HepG2 (cell line): ENCODE results near the gene PDCD11. TPM values are rescaled to one million over a fixed set of nuclear protein-coding genes. Genes with fewer than 3 reads are reported as not detected.

Experiments
- ATAC-seq: fragments of 200-7000 bp; cut with Tn5 transposase; 3 replicates; pipeline ENCODE4 v1.9.1; 2020; ENCODE audit warnings: mild to moderate bottlenecking, moderate library complexity
- BruUV-seq: library from RNA; stranded (reverse); fragments of 400-500 nt; replicated peaks from 2 replicates; lab custom pipeline; 2021; lab: Mats Ljungman, UMichigan
- CTCF ChIA-PET: fragments of 300-600 bp; formaldehyde crosslinking; extraction: SDS; loops from one replicate; lab custom pipeline; 2021; ENCODE audit warnings: low total read pairs, inconsistent platforms, low intra/inter-chr PET ratio; lab: Yijun Ruan, JAX
- POLR2A ChIA-PET: fragments of 350-600 bp; sonication (Branson Sonifier 250); formaldehyde crosslinking; loops from one replicate; lab custom pipeline; 2020; ENCODE audit warnings: antibody characterized with exemption, inconsistent platforms; lab: Yijun Ruan, JAX
- DNase-seq: peaks from one replicate; pipeline ENCODE4 v3.0.0-alpha.2; 2015; ENCODE audit warnings: low spot score
- FAIRE-seq: peaks from 3 replicates; lab custom pipeline; 2011; peaks lifted over from hg19 to GRCh38; lab: Jason Lieb, UNC
- H2AFZ ChIP-seq: one replicate; pipeline ENCODE4 v1.6.1; 2011; ENCODE audit warnings: low read length, inconsistent platforms
- H3K27ac ChIP-seq: fragments of 300-600 bp; 3 replicates; pipeline ENCODE4 v1.8.0; 2011; ENCODE audit warnings: mixed run types, mild to moderate bottlenecking, mixed read lengths, low read length, inconsistent platforms; ENCODE audit not compliant: insufficient read depth; ENCODE audit errors: extremely low read length
- H3K27me3 ChIP-seq, 2 experiments: fragments of 200-600 bp in 1 of 2; 2 replicates in 1 of 2; 3 replicates in 1 of 2; pipeline versions ENCODE4 v1.6.0 to v1.8.0; 2011; ENCODE audit warnings: low read length in 2 of 2, mild to moderate bottlenecking in 2 of 2, moderate library complexity in 2 of 2, inconsistent platforms in 1 of 2; ENCODE audit not compliant: insufficient read depth in 2 of 2, control insufficient read depth in 1 of 2
- H3K36me3 ChIP-seq, 2 experiments: fragments of 200-600 bp in 1 of 2; replicated peaks in 1 of 2; 2 replicates in 1 of 2; 3 replicates in 1 of 2; pipeline versions ENCODE4 v1.5.1 to v1.8.0; 2011; ENCODE audit warnings: low read length in 2 of 2, inconsistent platforms in 1 of 2; ENCODE audit not compliant: insufficient read depth in 2 of 2, control insufficient read depth in 1 of 2
- H3K4me1 ChIP-seq: 2 replicates; pipeline ENCODE4 v1.5.1; 2012; ENCODE audit warnings: low read length, inconsistent platforms; ENCODE audit not compliant: insufficient read depth
- H3K4me2 ChIP-seq: 2 replicates; pipeline ENCODE4 v1.6.0; 2011; ENCODE audit warnings: low read depth, low read length, inconsistent platforms
- H3K4me3 ChIP-seq, 3 experiments: fragments of 200-600 bp in 1 of 3; sonication (generic), shearing (Covaris generic) in 1 of 3; replicated peaks in 1 of 3; 2 replicates each; pipeline ENCODE4 v1.5.1; 2011 to 2016; ENCODE audit warnings: low read length in 3 of 3, inconsistent platforms in 2 of 3, low read depth in 2 of 3, mild to moderate bottlenecking in 2 of 3, control low read depth in 1 of 3, mixed read lengths in 1 of 3; ENCODE audit not compliant: insufficient read depth in 1 of 3
- H3K79me2 ChIP-seq: one replicate; pipeline ENCODE4 v1.6.1; 2011; ENCODE audit warnings: low read length, inconsistent platforms; ENCODE audit not compliant: insufficient read depth
- H3K9ac ChIP-seq: 2 replicates; pipeline ENCODE4 v1.6.0; 2011; ENCODE audit warnings: mild to moderate bottlenecking, low read depth, low read length, inconsistent platforms; ENCODE audit not compliant: insufficient read depth
- H3K9me3 ChIP-seq: 2 replicates; pipeline ENCODE4 v1.5.1; 2012; ENCODE audit warnings: mild to moderate bottlenecking, low read length
- H4K20me1 ChIP-seq: 2 replicates; pipeline ENCODE4 v1.6.0; 2011; ENCODE audit warnings: inconsistent platforms, mild to moderate bottlenecking, low read length, moderate library complexity; ENCODE audit not compliant: insufficient read depth
- EEA1 ChIP-seq: sonication (generic); formaldehyde crosslinking; IDR thresholded peaks from 2 replicates; pipeline ENCODE4 v1.5.1; 2020; ENCODE audit warnings: mild to moderate bottlenecking, missing genetic modification reagents, borderline replicate concordance
- EZH2 ChIP-seq: conservative IDR thresholded peaks from 2 replicates; pipeline ENCODE4 v1.6.1; 2012; ENCODE audit warnings: mild to moderate bottlenecking, low read depth, low read length, moderate library complexity
- PHF21A ChIP-seq: sonication (generic); formaldehyde crosslinking; IDR thresholded peaks from 2 replicates; pipeline ENCODE4 v1.5.0; 2020; ENCODE audit warnings: mild to moderate bottlenecking, missing genetic modification reagents
- SIX1 ChIP-seq: sonication (generic); formaldehyde crosslinking; IDR thresholded peaks from 2 replicates; pipeline ENCODE4 v1.4.0; 2020; ENCODE audit warnings: missing genetic modification reagents, borderline replicate concordance
- ZBTB8A ChIP-seq: sonication (generic); formaldehyde crosslinking; IDR thresholded peaks from 2 replicates; pipeline ENCODE4 v1.4.0; 2020; ENCODE audit warnings: mild to moderate bottlenecking, low read depth, missing genetic modification reagents, borderline replicate concordance
- ZNF616 ChIP-seq: sonication (generic); formaldehyde crosslinking; IDR thresholded peaks from 2 replicates; pipeline ENCODE4 v1.5.0; 2020; ENCODE audit warnings: low read depth, mild to moderate bottlenecking, missing genetic modification reagents
- ZNF629 ChIP-seq: sonication (generic); formaldehyde crosslinking; conservative IDR thresholded peaks from 2 replicates; pipeline ENCODE4 v1.5.0; 2020; ENCODE audit warnings: missing genetic modification reagents
- ZNF660 ChIP-seq: sonication (generic); formaldehyde crosslinking; IDR thresholded peaks from 2 replicates; pipeline ENCODE4 v1.5.1; 2020; ENCODE audit warnings: mild to moderate bottlenecking, low read depth, missing genetic modification reagents, borderline replicate concordance
- WGBS: methylation state at CpG from one replicate; pipeline ENCODE4 v1.1.6; 2017; ENCODE audit warnings: low lambda C conversion rate; 5-methylcytosine and 5-hydroxymethylcytosine counted together
- in situ Hi-C: cut with HindIII; loops from 2 replicates; pipeline ENCODE4 v1.10.0; 2017; ENCODE audit warnings: low pct_unique_long_range_greater_than_20kb; ENCODE audit not compliant: extremely low pct_ligation_motif_present
- intact Hi-C: fragments of 100-400 bp; cut with micrococcal nuclease; formaldehyde crosslinking; loops from one replicate; pipeline ENCODE4 v1.10.0; 2022; ENCODE audit not compliant: unreplicated experiment
- polyA plus RNA-seq, 8 experiments: library from polyadenylated mRNA; depleted of rRNA in 3 of 8; stranded (reverse) in 7 of 8; unstranded in 1 of 8; fragments of >200 nt; fragmentation: Illumina TruSeq in 4 of 8; extraction: Trizol in 4 of 8; gene quantifications; 2 replicates each; pipeline versions ENCODE4 v1.2.1 to v1.2.3, GENCODE V29; 2011 to 2016; ENCODE audit warnings: low read depth in 4 of 8, missing spikeins in 1 of 8, mixed read lengths in 1 of 8; ENCODE audit not compliant: insufficient read depth in 1 of 8
- total RNA-seq, 5 experiments: library from RNA; depleted of rRNA; stranded (reverse); fragments of >200 nt; fragmentation: Illumina TruSeq; extraction: Trizol; gene quantifications; 2 replicates each; pipeline ENCODE4 v1.2.3, GENCODE V29; 2016; ENCODE audit warnings: low read depth in 1 of 5

Gene PDCD11
- total and polyA plus RNA-seq, 2 of the 13 experiments (the other 11 are each of a cell fraction or from before 2014, with no cell fraction given) = 12.8 to 52.8 TPM

GRCh38 chr10:103493916-103494877 is 97.8 kb downstream of the PDCD11 start:
- Histone ChIP-seq H2AFZ (no peak overlapping the region), H3K9me3 (no peaks in the 10 kb centered on the region), H3K79me2 (no peaks in the 10 kb centered on the region), H4K20me1 (no peaks in the 10 kb centered on the region), H3K27me3 (peaks cover 6 to 80% of the 10 kb centered on the region in 2 experiments; a peak in 3 of 5 replicates), H3K4me3 (peak overlapping the region in 2 of 3 experiments; percentile 11 to 52; a peak in 3 of 6 replicates), H3K27ac (no peak overlapping the region)
- ChIA-PET CTCF (no interaction called here), POLR2A (no interaction called here)
- BruUV-seq = no TSS peak
- peak; percentile 10 for ATAC-seq
- TF ChIP-seq EZH2 = peak; percentile 85; the same call in 1 of the 2 replicates
- TF ChIP-seq ZNF616 (CRISPR knock-in tag) = no peak
- TF ChIP-seq, all 625 proteins: peak for 1
- WGBS = 15% methylated on average over 14 of the region's 92 CpGs
- DNase-seq = no peak
- no peak for FAIRE-seq
- Histone ChIP-seq H3K9ac (no peak overlapping the region), H3K36me3 (no peaks in the 10 kb centered on the region), H3K4me1 (no peaks in the 10 kb centered on the region), H3K4me2 (peak overlapping the region; percentile 45)
- in situ Hi-C loops (no loop called here), intact Hi-C loops (no loop called here)

- no peaks in the 10 kb centered on the region for H3K4me1 ChIP-seq
- H4K20me1 ChIP-seq = no peaks in the 10 kb centered on the region
- DNase-seq (no peak), FAIRE-seq (no peak), ATAC-seq (no peak)
- no peak overlapping the region for H3K4me2 ChIP-seq
- TF ChIP-seq EEA1 (CRISPR knock-in tag) = no peak
- TF ChIP-seq SIX1 (CRISPR knock-in tag) = no peak
- TF ChIP-seq ZNF660 (CRISPR knock-in tag) = no peak
- peak; percentile 70 for TF ChIP-seq ZNF629 (CRISPR knock-in tag)
- no peak for TF ChIP-seq ZBTB8A (CRISPR knock-in tag)
- no peak for TF ChIP-seq PHF21A (CRISPR knock-in tag)
- POLR2A ChIA-PET = no interaction called here
- no TSS peak for BruUV-seq
- no peak overlapping the region for H3K4me3 ChIP-seq
- H3K36me3 ChIP-seq = no peaks in the 10 kb centered on the region
- intact Hi-C loops (no loop called here), in situ Hi-C loops (no loop called here)
- WGBS = 13% methylated on average over 3 of the region's 3 CpGs
- H2AFZ ChIP-seq = no peak overlapping the region
- no peak overlapping the region for H3K27ac ChIP-seq
- no peak overlapping the region for H3K9ac ChIP-seq
- H3K79me2 ChIP-seq = no peaks in the 10 kb centered on the region
- CTCF ChIA-PET = no interaction called here
- H3K27me3 ChIP-seq = peaks cover 6 to 81% of the 10 kb centered on the region in 2 experiments; a peak in 3 of 5 replicates
- H3K9me3 ChIP-seq = no peaks in the 10 kb centered on the region
Observed at GRCh38 chr10:103495321-103495720, 98.9 kb downstream of the PDCD11 start.
